Psoas muscle (tissue), 8 donors: ENCODE measurements around the gene NME3. TPM values are rescaled to one million over a fixed set of nuclear protein-coding genes. Genes with fewer than 3 reads are reported as not detected.

Source experiments
- ATAC-seq, 4 donors: fragments of 200-7000 bp; cut with Tn5 transposase; one replicate each; pipeline ENCODE4 v1.9.1; 2020; ENCODE audit warnings: moderate library complexity in 3 of 4, mild to moderate bottlenecking in 2 of 4
- DNase-seq, 2 donors: peaks; one replicate each; pipeline ENCODE4 v3.0.0-alpha.2; 2020
- H3K27ac ChIP-seq: fragments of 200-600 bp; one replicate; pipeline ENCODE4 v1.8.0; 2022
- H3K27me3 ChIP-seq, 3 donors: fragments of 200-600 bp in 1 of 3; one replicate each; pipeline versions ENCODE4 v1.6.1 to v1.8.0; 2013 to 2022; ENCODE audit warnings: low read length in 2 of 3, mild to moderate bottlenecking in 2 of 3, moderate library complexity in 1 of 3; ENCODE audit not compliant: insufficient read depth in 3 of 3
- H3K36me3 ChIP-seq, 2 donors: fragments of 200-600 bp in 1 of 2; one replicate each; pipeline versions ENCODE4 v1.6.1 to v1.8.0; 2013 to 2022; ENCODE audit warnings: low read depth in 1 of 2, mild to moderate bottlenecking in 1 of 2, moderate library complexity in 1 of 2; ENCODE audit not compliant: insufficient read depth in 1 of 2
- H3K4me1 ChIP-seq: fragments of 200-600 bp; one replicate; pipeline ENCODE4 v1.8.0; 2022
- H3K4me3 ChIP-seq: fragments of 200-600 bp; one replicate; pipeline ENCODE4 v1.8.0; 2022; ENCODE audit warnings: mild to moderate bottlenecking
- H3K9me3 ChIP-seq: fragments of 200-600 bp; one replicate; pipeline ENCODE4 v1.8.0; 2022
- WGBS, 3 donors: extraction: QIAGEN DNeasy Blood & Tissue Kit; methylation state at CpG; one replicate each; pipeline versions ENCODE4 v1.1.6 to v1.1.7; 2013; 5-methylcytosine and 5-hydroxymethylcytosine counted together
- intact Hi-C, 2 donors: fragments of 100-400 bp; cut with DNase I; formaldehyde crosslinking; loops; one replicate each; pipeline versions ENCODE4 v1.11.0 to v1.14.2; 2022
- polyA plus RNA-seq, 3 donors: library from polyadenylated mRNA; stranded (reverse); fragments of 200-250 nt; gene quantifications; one replicate each; pipeline ENCODE4 v1.2.3, GENCODE V29; 2013
- total RNA-seq, 4 donors: library from RNA; stranded (reverse); fragmentation: NEBNext Ultra II Directional in 2 of 4; extraction: Animal tissue kit (Norgen Biotek cat#: 25700) in 2 of 4; gene quantifications; one replicate each; pipeline versions ENCODE4 v1.2.1 to v1.2.4, GENCODE V29; 2021 to 2023
- TF ChIP-seq, protein P1 (sequence below): fragments of 200-600 bp; IDR thresholded peaks from one replicate; pipeline ENCODE4 v1.8.0; 2022; ENCODE audit warnings: antibody characterized with exemption
- donor health status: healthy with polysubstance abuse.
- donor health status: DM: no; HTN: no; CAD: no; lungs with moderate emphysema.
- donor health status: Bipolar disorder and iron deficiency.
- donor health status: healthy.
- donor health status: DM: yes; HTN: yes; CAD: no.
- donor health status: DM: no; HTN: no; CAD: no.
- donor health status: DM: no; HTN: no; CAD: no.
- donor health status: DM: yes; HTN: yes; CAD: no.

The NME3 gene
- total and polyA plus RNA-seq, 7 donors = 9.9 to 27.1 (median 18.8) TPM

DNA sequence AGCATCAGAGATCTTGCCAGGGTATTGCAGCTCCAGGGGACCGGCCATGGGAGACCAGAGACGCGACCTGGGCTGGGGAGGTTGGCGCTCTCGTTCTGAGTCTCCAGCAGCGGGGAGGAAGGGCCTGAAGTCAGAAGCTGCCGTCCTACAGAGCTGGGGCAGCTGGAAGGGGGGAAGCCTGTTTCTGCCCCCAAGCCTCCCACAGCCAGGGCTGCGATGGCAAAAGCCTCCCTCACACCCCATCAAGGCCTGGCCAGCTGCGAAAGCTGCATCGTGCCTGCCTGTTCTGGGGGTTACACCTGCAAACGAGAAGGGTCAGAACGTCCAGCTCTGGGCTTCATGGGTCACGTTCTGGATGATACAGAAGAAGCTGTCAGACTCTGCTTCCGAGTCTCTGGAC lies 39.3 kb downstream of the NME3 start:
- intact Hi-C loops = no loop called here
- Histone ChIP-seq H3K4me1 (no peaks in the 10 kb centered on the region), H3K4me3 (no peak overlapping the region), H3K27ac (no peak overlapping the region), H3K27me3 (no peaks in the 10 kb centered on the region), H3K9me3 (no peaks in the 10 kb centered on the region), H3K36me3 (peaks cover 0 to 66% of the 10 kb centered on the region in 2 donors)
- 83 to 86% (median 83%) methylated on average over 14 of the region's 14 CpGs for WGBS, 3 donors
- ATAC-seq (peak in 1 of 4 donors; percentile 6), DNase-seq (no peak)
- TF ChIP-seq, protein P1, sequence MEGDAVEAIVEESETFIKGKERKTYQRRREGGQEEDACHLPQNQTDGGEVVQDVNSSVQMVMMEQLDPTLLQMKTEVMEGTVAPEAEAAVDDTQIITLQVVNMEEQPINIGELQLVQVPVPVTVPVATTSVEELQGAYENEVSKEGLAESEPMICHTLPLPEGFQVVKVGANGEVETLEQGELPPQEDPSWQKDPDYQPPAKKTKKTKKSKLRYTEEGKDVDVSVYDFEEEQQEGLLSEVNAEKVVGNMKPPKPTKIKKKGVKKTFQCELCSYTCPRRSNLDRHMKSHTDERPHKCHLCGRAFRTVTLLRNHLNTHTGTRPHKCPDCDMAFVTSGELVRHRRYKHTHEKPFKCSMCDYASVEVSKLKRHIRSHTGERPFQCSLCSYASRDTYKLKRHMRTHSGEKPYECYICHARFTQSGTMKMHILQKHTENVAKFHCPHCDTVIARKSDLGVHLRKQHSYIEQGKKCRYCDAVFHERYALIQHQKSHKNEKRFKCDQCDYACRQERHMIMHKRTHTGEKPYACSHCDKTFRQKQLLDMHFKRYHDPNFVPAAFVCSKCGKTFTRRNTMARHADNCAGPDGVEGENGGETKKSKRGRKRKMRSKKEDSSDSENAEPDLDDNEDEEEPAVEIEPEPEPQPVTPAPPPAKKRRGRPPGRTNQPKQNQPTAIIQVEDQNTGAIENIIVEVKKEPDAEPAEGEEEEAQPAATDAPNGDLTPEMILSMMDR = no peak

DNA sequence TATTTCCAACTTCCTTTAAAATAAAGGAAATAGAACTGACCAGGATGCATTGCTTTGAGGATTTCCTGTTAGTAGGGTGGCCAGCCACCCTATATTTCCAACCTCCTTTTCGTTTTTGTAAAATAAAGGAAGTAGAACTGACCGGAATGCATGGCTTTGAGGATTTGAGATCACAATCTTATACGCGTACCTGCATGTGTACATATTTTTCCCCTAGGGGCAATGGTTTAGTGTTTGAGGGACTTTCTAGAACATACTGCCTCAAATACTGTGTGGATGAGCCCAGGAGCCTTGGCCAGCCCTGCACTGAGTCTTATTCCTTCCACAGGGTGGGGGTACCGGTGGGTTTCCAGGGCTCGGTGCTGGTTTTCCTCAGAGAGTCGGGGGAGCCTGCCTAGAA lies 39.7 kb downstream of the NME3 start:
- H3K27me3 ChIP-seq = no peaks in the 10 kb centered on the region
- 69 to 78% (median 76%) methylated on average over 7 of the region's 7 CpGs for WGBS, 3 donors
- no peaks in the 10 kb centered on the region for H3K9me3 ChIP-seq
- TF ChIP-seq, protein P1 = no peak
- no peak overlapping the region for H3K4me3 ChIP-seq
- no peak overlapping the region for H3K27ac ChIP-seq
- H3K4me1 ChIP-seq = no peaks in the 10 kb centered on the region
- ATAC-seq (no peak), DNase-seq (no peak)
- intact Hi-C loops = no loop called here
- peaks cover 0 to 68% of the 10 kb centered on the region in 2 donors for H3K36me3 ChIP-seq

DNA sequence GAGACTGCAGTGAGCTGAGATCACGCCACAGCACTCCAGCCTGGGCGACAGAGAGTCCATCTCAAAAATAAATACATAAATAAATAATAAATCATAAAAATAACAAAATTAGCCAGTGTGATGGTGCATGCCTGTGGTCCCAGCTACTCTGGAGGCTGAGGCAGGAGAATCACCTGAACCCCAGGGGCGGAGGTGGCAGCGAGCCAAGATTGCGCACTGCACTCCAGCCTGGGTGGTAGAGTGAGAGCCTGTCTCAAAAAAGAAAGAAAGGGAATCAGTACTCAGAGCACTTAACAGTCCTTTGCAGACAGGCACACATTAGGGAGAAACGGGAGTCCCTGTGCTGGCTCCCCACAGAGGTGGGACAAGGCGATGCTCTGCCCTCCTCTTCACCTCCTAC lies 40.3 kb downstream of the NME3 start:
- TF ChIP-seq, protein P1 = no peak
- H3K27me3 ChIP-seq = no peaks in the 10 kb centered on the region
- H3K36me3 ChIP-seq = peaks cover 0 to 73% of the 10 kb centered on the region in 2 donors
- WGBS, 3 donors = 85 to 96% (median 91%) methylated on average over 7 of the region's 7 CpGs
- no peak overlapping the region for H3K27ac ChIP-seq
- H3K4me1 ChIP-seq = no peaks in the 10 kb centered on the region
- no peak for DNase-seq
- ATAC-seq = no peak
- intact Hi-C loops = no loop called here
- H3K4me3 ChIP-seq = no peak overlapping the region
- H3K9me3 ChIP-seq = no peaks in the 10 kb centered on the region

DNA sequence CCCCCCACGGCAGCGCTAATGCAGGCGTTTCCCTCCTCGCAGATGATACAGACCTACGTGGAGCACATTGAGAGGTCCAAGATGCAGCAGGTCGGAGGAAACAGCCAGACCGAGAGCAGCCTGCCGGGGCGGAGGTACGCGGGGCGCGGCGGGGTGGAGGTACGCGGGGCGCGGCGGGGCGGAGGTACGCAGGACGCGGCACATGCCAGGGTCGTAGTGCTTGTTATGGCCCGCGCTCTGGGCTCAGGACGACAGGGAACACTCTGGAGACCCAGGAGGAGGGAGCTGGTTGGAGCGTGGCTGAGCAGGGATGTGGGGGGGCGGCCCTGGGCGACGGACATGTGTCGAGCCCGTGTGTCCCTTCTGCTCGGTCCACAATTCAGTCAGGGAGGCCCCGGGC lies 41.9 kb downstream of the NME3 start:
- DNase-seq (no peak), ATAC-seq (no peak)
- TF ChIP-seq, protein P1 = no peak
- no peaks in the 10 kb centered on the region for H3K27me3 ChIP-seq
- H3K9me3 ChIP-seq = no peaks in the 10 kb centered on the region
- H3K4me3 ChIP-seq = no peak overlapping the region
- H3K4me1 ChIP-seq = no peaks in the 10 kb centered on the region
- WGBS, 3 donors = 92 to 94% (median 94%) methylated on average over 35 of the region's 35 CpGs
- intact Hi-C loops = no loop called here
- peaks cover 0 to 83% of the 10 kb centered on the region in 2 donors for H3K36me3 ChIP-seq
- H3K27ac ChIP-seq = no peak overlapping the region

DNA sequence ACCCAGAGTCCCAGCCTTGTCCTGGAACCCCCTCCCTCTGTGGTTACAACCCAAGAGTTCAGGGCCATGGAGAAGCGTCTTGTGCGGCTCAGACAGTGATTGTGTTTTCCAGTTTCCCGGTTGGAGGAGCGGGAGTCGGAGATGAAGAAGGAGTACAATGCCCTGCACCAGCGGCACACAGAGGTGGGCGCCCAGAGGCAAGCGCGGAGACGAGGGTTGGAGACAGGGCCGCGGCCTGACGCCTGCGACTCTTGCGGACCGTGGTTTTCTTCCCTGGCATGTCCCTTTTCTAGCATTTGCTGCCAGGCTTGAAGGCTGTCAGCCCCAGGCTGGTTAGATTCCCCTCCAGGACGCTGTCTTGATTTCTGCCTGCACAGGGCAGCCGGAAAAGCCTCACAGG lies 42.3 kb downstream of the NME3 start:
- no peak for DNase-seq
- WGBS, 3 donors = 96 to 98% (median 96%) methylated on average over 18 of the region's 18 CpGs

More for the DNA sequence above, 42.3 kb downstream of the NME3 start:
- intact Hi-C loops = no loop called here
- Histone ChIP-seq H3K27me3 (no peaks in the 10 kb centered on the region), H3K4me3 (no peak overlapping the region), H3K9me3 (no peaks in the 10 kb centered on the region), H3K27ac (no peak overlapping the region), H3K36me3 (peaks cover 0 to 81% of the 10 kb centered on the region in 2 donors), H3K4me1 (no peaks in the 10 kb centered on the region)
- TF ChIP-seq, protein P1 = no peak
- ATAC-seq = no peak
